HG02610 (cell line): Measurements from ENCODE around the gene SLC38A2.
"Not testable (repeated sequence)": the region's sequence is repeated elsewhere in the genome, so short reads cannot be mapped to it uniquely, and the experiment has no call there.

Experiments used
- ATAC-seq: cut with Tn5 transposase; IDR thresholded peaks from one replicate; pipeline ENCODE4 v1.9.1; 2021; ENCODE audit warnings: mild to moderate bottlenecking, moderate library complexity; ENCODE audit not compliant: unreplicated experiment

SLC38A2 gene

DNA sequence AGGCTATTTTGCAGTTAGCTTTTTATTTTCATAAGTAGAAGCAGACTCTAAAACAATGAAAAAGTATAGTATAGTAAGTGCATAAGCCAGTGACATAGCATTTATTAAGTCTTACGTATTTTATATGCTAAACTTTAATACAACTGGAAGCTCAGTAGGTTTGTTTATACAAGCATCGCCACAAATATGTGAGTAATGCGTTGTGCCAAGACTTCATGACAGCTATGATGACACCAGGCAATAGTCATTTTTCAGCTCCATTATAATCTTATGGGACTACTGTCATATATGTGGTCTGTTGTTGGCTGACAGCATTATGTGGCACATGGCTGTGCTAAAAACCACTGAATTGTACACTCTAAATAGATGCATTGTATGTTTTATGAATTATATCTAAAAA lies 40.3 kb downstream of the SLC38A2 start:
- no peak for ATAC-seq

- not testable (repeated sequence) for ATAC-seq
These were observed 47.5 kb downstream of the SLC38A2 start for GRCh38 chr12:46325075-46325474.

DNA sequence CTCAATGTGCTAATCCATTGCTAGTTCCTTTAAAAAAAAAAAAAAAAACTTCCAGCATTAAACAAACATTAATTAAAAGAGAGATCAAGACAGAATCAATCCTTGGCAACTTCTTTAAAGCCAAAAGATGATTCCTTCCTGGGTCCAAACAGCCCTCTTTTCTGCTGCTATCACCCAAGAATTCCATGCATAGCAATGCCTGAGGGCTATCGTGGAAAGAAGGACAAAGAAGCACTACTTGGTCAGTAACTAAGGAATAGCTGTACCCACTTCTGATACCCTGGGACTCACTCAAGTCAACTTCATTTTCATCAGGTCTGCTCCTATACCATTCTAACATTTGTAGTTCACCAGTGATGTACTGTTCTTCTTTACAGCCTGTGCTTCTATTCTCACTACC lies 51.8 kb downstream of the SLC38A2 start:
- ATAC-seq = no peak

- ATAC-seq = no peak
These were observed 54.5 kb downstream of the SLC38A2 start for GRCh38 chr12:46318037-46318436.
